ENCODE data around the gene PSMA5.

- TF ChIP-seq CTCF (IDR thresholded peaks at IDR 0.05 in 2 of 3, conservative IDR thresholded peaks at IDR 0.05 in 1 of 3; ENCODE audit: borderline replicate concordance in 1 of 3, insufficient read depth in 1 of 3, low read depth in 2 of 3, low read length in 2 of 3), result no peak
- TF ChIP-seq POLR2A (IDR thresholded peaks at IDR 0.05; ENCODE audit: borderline replicate concordance, extremely low read depth, insufficient read depth, insufficient read length), result no peak
- TF ChIP-seq EZH2 (IDR thresholded peaks at IDR 0.05), result no peak
- TF ChIP-seq, protein P1, sequence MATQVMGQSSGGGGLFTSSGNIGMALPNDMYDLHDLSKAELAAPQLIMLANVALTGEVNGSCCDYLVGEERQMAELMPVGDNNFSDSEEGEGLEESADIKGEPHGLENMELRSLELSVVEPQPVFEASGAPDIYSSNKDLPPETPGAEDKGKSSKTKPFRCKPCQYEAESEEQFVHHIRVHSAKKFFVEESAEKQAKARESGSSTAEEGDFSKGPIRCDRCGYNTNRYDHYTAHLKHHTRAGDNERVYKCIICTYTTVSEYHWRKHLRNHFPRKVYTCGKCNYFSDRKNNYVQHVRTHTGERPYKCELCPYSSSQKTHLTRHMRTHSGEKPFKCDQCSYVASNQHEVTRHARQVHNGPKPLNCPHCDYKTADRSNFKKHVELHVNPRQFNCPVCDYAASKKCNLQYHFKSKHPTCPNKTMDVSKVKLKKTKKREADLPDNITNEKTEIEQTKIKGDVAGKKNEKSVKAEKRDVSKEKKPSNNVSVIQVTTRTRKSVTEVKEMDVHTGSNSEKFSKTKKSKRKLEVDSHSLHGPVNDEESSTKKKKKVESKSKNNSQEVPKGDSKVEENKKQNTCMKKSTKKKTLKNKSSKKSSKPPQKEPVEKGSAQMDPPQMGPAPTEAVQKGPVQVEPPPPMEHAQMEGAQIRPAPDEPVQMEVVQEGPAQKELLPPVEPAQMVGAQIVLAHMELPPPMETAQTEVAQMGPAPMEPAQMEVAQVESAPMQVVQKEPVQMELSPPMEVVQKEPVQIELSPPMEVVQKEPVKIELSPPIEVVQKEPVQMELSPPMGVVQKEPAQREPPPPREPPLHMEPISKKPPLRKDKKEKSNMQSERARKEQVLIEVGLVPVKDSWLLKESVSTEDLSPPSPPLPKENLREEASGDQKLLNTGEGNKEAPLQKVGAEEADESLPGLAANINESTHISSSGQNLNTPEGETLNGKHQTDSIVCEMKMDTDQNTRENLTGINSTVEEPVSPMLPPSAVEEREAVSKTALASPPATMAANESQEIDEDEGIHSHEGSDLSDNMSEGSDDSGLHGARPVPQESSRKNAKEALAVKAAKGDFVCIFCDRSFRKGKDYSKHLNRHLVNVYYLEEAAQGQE (IDR thresholded peaks at IDR 0.05; ENCODE audit: low read depth), result no peak
- TF ChIP-seq TCF7L2 (IDR thresholded peaks at IDR 0.05; ENCODE audit: borderline replicate concordance, extremely low read depth, insufficient read depth, insufficient read length), result no peak
- TF ChIP-seq, protein P2, sequence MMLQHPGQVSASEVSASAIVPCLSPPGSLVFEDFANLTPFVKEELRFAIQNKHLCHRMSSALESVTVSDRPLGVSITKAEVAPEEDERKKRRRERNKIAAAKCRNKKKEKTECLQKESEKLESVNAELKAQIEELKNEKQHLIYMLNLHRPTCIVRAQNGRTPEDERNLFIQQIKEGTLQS (IDR thresholded peaks at IDR 0.05), result no peak
- TF ChIP-seq SP1 (IDR thresholded peaks at IDR 0.05; ENCODE audit: low read depth), result no peak
These were observed 31.6 kb upstream of the PSMA5 start for GRCh38 chr1:109457819-109458218.

Data from HCT116 (cell line).